Endothelial cell of umbilical vein (primary cell): ENCODE data around the gene CHAF1A. TPM values are rescaled to one million over a fixed set of nuclear protein-coding genes. Genes with fewer than 3 reads are reported as not detected.

ENCODE experiments used
- BruUV-seq: library from RNA; stranded (reverse); fragments of 400-500 nt; replicated peaks from 2 replicates; lab custom pipeline; 2021; lab: Mats Ljungman, UMichigan
- CTCF ChIA-PET: fragments of 300-600, 350-600 bp; sonication (Branson Sonifier 250); formaldehyde crosslinking; loops from one replicate; lab custom pipeline; 2021; ENCODE audit warnings: antibody characterized with exemption, inconsistent platforms; lab: Charles Lee
- POLR2A ChIA-PET: fragments of 300-600, 350-600 bp; sonication (Branson Sonifier 250); formaldehyde crosslinking; loops from one replicate; lab custom pipeline; 2021; ENCODE audit warnings: antibody characterized with exemption, inconsistent platforms; lab: Charles Lee
- DNase-seq: peaks from one replicate; pipeline ENCODE4 v3.0.0-alpha.2; 2011; ENCODE audit warnings: low read depth, low spot score
- FAIRE-seq: peaks from 2 replicates; lab custom pipeline; 2011; peaks lifted over from hg19 to GRCh38; lab: Jason Lieb, UNC
- H2AFZ ChIP-seq: 2 replicates; pipeline ENCODE4 v1.6.0; 2012; ENCODE audit warnings: low read depth, low read length, control low read depth, inconsistent platforms
- H3K27ac ChIP-seq: 2 replicates; pipeline ENCODE4 v1.5.1; 2011; ENCODE audit warnings: low read depth, mild to moderate bottlenecking, control low read depth, low read length, moderate library complexity; ENCODE audit not compliant: insufficient read depth
- H3K27me3 ChIP-seq, 2 experiments: 2 replicates each; pipeline versions ENCODE4 v1.6.0 to v1.6.1; 2011; ENCODE audit warnings: low read length in 2 of 2, mixed read lengths in 1 of 2; ENCODE audit not compliant: control insufficient read depth in 2 of 2, insufficient read depth in 2 of 2
- H3K36me3 ChIP-seq, 2 experiments: 2 replicates in 1 of 2; 3 replicates in 1 of 2; pipeline ENCODE4 v1.5.1; 2011; ENCODE audit warnings: low read length in 2 of 2, mild to moderate bottlenecking in 1 of 2, moderate library complexity in 1 of 2; ENCODE audit not compliant: control insufficient read depth in 2 of 2, insufficient read depth in 2 of 2; ENCODE audit errors: extremely low read depth in 1 of 2
- H3K4me1 ChIP-seq: 3 replicates; pipeline ENCODE4 v1.5.1; 2011; ENCODE audit warnings: mild to moderate bottlenecking, low read length; ENCODE audit not compliant: control insufficient read depth, insufficient read depth; ENCODE audit errors: extremely low read depth
- H3K4me2 ChIP-seq: 2 replicates; pipeline ENCODE4 v1.6.1; 2011; ENCODE audit warnings: low read length, control low read depth, mixed read lengths; ENCODE audit not compliant: insufficient read depth
- H3K4me3 ChIP-seq, 3 experiments: fragments of 200-600 bp in 1 of 3; sonication (generic), shearing (Covaris generic) in 1 of 3; replicated peaks in 1 of 3; 2 replicates each; pipeline ENCODE4 v1.5.1; 2011 to 2016; ENCODE audit warnings: control low read depth in 3 of 3, low read length in 3 of 3, mild to moderate bottlenecking in 2 of 3, inconsistent platforms in 1 of 3, low read depth in 1 of 3, moderate library complexity in 1 of 3; ENCODE audit not compliant: insufficient read depth in 1 of 3
- H3K79me2 ChIP-seq: 2 replicates; pipeline ENCODE4 v1.6.0; 2012; ENCODE audit warnings: low read length, inconsistent platforms; ENCODE audit not compliant: control insufficient read depth, insufficient read depth
- H3K9ac ChIP-seq: replicated peaks from 2 replicates; pipeline ENCODE3; 2011; ENCODE audit warnings: low read length, control low read depth; ENCODE audit not compliant: insufficient read depth; ENCODE audit errors: extremely low read depth
- H3K9me1 ChIP-seq: replicated peaks from 3 replicates; pipeline ENCODE4 v1.6.0; 2011; ENCODE audit warnings: mild to moderate bottlenecking, low read length; ENCODE audit not compliant: control insufficient read depth, insufficient read depth; ENCODE audit errors: extremely low read depth
- H3K9me3 ChIP-seq: replicated peaks from 2 replicates; pipeline ENCODE4 v1.5.1; 2012; ENCODE audit warnings: low read length, inconsistent platforms; ENCODE audit not compliant: control insufficient read depth, insufficient read depth
- H4K20me1 ChIP-seq: replicated peaks from 2 replicates; pipeline ENCODE3; 2011; ENCODE audit warnings: mild to moderate bottlenecking, low read length; ENCODE audit not compliant: control insufficient read depth, insufficient read depth; ENCODE audit errors: extremely low read depth
- CTCF ChIP-seq, 2 donors: IDR thresholded peaks; 1 replicate in 1 of 2; 2 replicates in 1 of 2; pipeline ENCODE4 v1.5.1; 2011; ENCODE audit warnings: low read length in 2 of 2, mild to moderate bottlenecking in 2 of 2, moderate library complexity in 2 of 2, control low read depth in 1 of 2, inconsistent platforms in 1 of 2, low read depth in 1 of 2; ENCODE audit not compliant: insufficient read depth in 1 of 2; ENCODE audit errors: extremely low read depth in 1 of 2
- EZH2 ChIP-seq: IDR thresholded peaks from 2 replicates; pipeline ENCODE4 v1.6.1; 2012; ENCODE audit warnings: borderline replicate concordance, low read depth, mild to moderate bottlenecking, moderate library complexity, low read length, inconsistent platforms; ENCODE audit not compliant: severe bottlenecking
- FOS ChIP-seq: IDR thresholded peaks from 2 replicates; pipeline ENCODE4 v1.6.1; 2011; ENCODE audit warnings: mild to moderate bottlenecking, low read length, moderate library complexity, borderline replicate concordance; ENCODE audit not compliant: insufficient read depth
- GATA2 ChIP-seq: IDR thresholded peaks from 2 replicates; pipeline ENCODE4 v1.7.0; 2011; ENCODE audit warnings: low read depth, mild to moderate bottlenecking, moderate library complexity, mixed read lengths, low read length; ENCODE audit not compliant: insufficient read length, insufficient read depth
- JUN ChIP-seq: IDR thresholded peaks from 2 replicates; pipeline ENCODE4 v1.6.1; 2011; ENCODE audit warnings: borderline replicate concordance, low read depth; ENCODE audit not compliant: insufficient read length, insufficient read depth
- MAX ChIP-seq: IDR thresholded peaks from 2 replicates; pipeline ENCODE4 v1.6.1; 2011; ENCODE audit not compliant: insufficient read depth, insufficient read length
- MYC ChIP-seq: IDR thresholded peaks from one replicate; pipeline ENCODE4 v1.6.1; 2011; ENCODE audit warnings: mild to moderate bottlenecking, low read depth, low read length
- POLR2A ChIP-seq: IDR thresholded peaks from 2 replicates; pipeline ENCODE4 v1.6.1; 2012; ENCODE audit warnings: low read depth, mild to moderate bottlenecking, control low read depth, low read length
- POLR2AphosphoS5 ChIP-seq: IDR thresholded peaks from 2 replicates; pipeline ENCODE4 v1.6.1; 2012; ENCODE audit warnings: low read depth, mild to moderate bottlenecking, control low read depth, low read length, moderate library complexity; ENCODE audit not compliant: insufficient read depth
- dilution Hi-C: fragments of 300-500 bp; cut with MboI; formaldehyde crosslinking; loops from one replicate; pipeline ENCODE4 v1.15.0; 2019; ENCODE audit warnings: low sequenced_read_pairs; ENCODE audit not compliant: extremely low pct_ligation_motif_present
- intact Hi-C: fragments of 100-400 bp; cut with micrococcal nuclease; formaldehyde crosslinking; loops from one replicate; pipeline ENCODE4 v1.10.0; 2022
- polyA plus RNA-seq, 4 experiments: library from polyadenylated mRNA; depleted of rRNA in 3 of 4; stranded (reverse) in 3 of 4; unstranded in 1 of 4; fragments of >200 nt; gene quantifications; 2 replicates each; pipeline versions ENCODE4 v1.2.1 to v1.2.3, GENCODE V29; 2011 to 2012; ENCODE audit warnings: missing spikeins in 1 of 4
- total RNA-seq: library from RNA; stranded (reverse); gene quantifications from 2 replicates; pipeline ENCODE4 v1.2.3, GENCODE V29; 2021

Gene CHAF1A
- total and polyA plus RNA-seq, 2 donors (not counting 3 experiments of a cell fraction or from before 2014, with no cell fraction given) = 19.5 to 44.5 TPM

DNA sequence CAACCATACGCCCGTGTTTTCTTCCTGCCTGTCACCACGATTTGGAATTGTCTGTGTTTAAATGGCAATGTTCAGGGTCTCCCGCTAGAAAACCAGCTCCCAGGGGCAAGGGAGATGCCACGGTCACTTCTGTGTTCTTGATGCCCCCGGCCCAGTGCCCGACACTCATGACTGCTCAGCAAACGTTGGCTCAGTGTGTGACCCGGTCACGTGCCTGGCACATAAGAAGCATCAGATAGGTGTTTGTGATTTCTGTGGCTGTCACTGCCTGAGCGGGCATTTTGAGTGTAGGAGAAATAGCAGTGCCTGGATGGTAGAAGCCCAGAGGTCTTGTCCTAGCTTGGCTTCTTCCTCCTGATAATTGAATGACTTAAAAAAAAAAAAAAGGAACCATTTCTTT is 85.1 kb downstream of the CHAF1A start:
- peaks cover 8 to 33% of the 10 kb centered on the region in 2 experiments for H3K36me3 ChIP-seq

More for the DNA sequence above, 85.1 kb downstream of the CHAF1A start:
- intact Hi-C loops = no loop called here
- no peak for FAIRE-seq
- no peak overlapping the region for H3K27ac ChIP-seq
- no peak overlapping the region for H3K4me3 ChIP-seq
- H4K20me1 ChIP-seq = no peaks in the 10 kb centered on the region
- no peaks in the 10 kb centered on the region for H3K9me3 ChIP-seq
- TF ChIP-seq JUN (no peak), POLR2AphosphoS5 (no peak), GATA2 (no peak), EZH2 (no peak), MAX (no peak), MYC (no peak), FOS (no peak), POLR2A (no peak), CTCF (IDR thresholded peaks at IDR 0.05; ENCODE audit: extremely low read depth in 1 of 2, insufficient read depth in 1 of 2, low read depth in 1 of 2, low read length in 2 of 2) (no peak)
- dilution Hi-C loops = no loop called here
- no peaks in the 10 kb centered on the region for H3K27me3 ChIP-seq
- no peaks in the 10 kb centered on the region for H3K79me2 ChIP-seq
- H3K4me1 ChIP-seq = no peaks in the 10 kb centered on the region
- no peak overlapping the region for H2AFZ ChIP-seq
- BruUV-seq = no TSS peak
- no peak for DNase-seq
- no peak overlapping the region for H3K9ac ChIP-seq
- POLR2A ChIA-PET = no interaction called here
- H3K4me2 ChIP-seq = no peak overlapping the region
- H3K9me1 ChIP-seq = no peaks in the 10 kb centered on the region
- CTCF ChIA-PET = no interaction called here
